Measurements from ENCODE around the gene KIAA1210. TPM values are rescaled to one million over a fixed set of nuclear protein-coding genes. Genes with fewer than 3 reads are reported as not detected.

Gene KIAA1210
- total and polyA plus RNA-seq, 4 donors = not detected

DNA sequence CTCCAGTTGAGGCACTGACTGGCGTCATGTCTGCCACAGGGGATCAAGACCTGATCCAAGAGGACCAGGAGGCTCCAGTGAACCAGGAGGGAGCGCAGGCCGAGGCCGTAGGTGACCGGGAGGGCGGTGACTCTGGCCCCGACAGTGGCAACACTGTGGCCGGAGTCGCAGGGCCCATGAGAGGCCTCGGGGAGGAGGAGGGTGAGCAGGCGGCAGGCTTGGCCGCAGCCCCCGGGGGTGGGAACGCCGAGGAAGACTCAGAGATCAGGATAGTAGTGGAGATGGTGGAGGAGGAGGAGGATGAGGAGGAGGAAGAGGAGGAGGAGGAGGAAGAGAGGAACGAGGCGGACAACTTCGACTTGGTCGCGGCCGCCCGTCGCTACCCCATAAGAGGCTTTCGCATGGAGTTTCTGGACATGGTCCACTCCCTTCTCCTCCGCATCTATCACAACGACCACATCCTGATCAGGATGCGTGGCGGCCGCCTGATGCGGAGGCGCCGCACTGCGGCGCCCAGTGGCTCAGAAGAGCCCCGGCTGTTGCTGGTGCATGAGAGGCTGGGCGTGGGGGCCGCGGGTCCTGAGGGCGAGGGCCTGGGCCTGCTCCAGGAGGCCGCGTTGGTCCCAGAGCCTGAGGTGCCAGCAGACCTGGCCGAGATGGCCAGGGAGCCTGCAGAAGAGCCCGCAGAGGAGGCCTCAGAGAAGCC lies 54.3 kb downstream of the KIAA1210 start:
- Histone ChIP-seq H3K36me3 (ENCODE audit: control insufficient read depth in 4 of 4, insufficient read depth in 3 of 4, low read depth in 1 of 4, low read length in 3 of 4) (no peaks in the 10 kb centered on the region), H3K4me1 (ENCODE audit: control insufficient read depth in 4 of 4, insufficient read depth in 4 of 4, low read length in 3 of 4) (no peaks in the 10 kb centered on the region), H3K9ac (ENCODE audit: low read depth in 1 of 2, low read length in 2 of 2) (no peak overlapping the region), H3K4me3 (ENCODE audit: low read depth in 1 of 3, low read length in 3 of 3) (no peak overlapping the region), H3K9me3 (ENCODE audit: control insufficient read depth in 4 of 4, low read length in 3 of 4) (no peaks in the 10 kb centered on the region), H3K27me3 (ENCODE audit: control insufficient read depth in 4 of 4, insufficient read depth in 4 of 4, low read length in 3 of 4) (peaks cover 0 to 2% (median 0%) of the 10 kb centered on the region in 4 donors), H3K27ac (ENCODE audit: low read depth in 1 of 2, low read length in 2 of 2) (no peak overlapping the region)
- no peak for TF ChIP-seq GABPA (IDR thresholded peaks at IDR 0.05 in 1 of 2, conservative IDR thresholded peaks at IDR 0.05 in 1 of 2)
- no peak for TF ChIP-seq YY1 (IDR thresholded peaks at IDR 0.05)
- no peak for TF ChIP-seq NR2F2 (IDR thresholded peaks at IDR 0.05)
- TF ChIP-seq HNF4G (IDR thresholded peaks at IDR 0.05) = no peak
- no peak for TF ChIP-seq RAD21 (IDR thresholded peaks at IDR 0.05)
- TF ChIP-seq, protein P1, sequence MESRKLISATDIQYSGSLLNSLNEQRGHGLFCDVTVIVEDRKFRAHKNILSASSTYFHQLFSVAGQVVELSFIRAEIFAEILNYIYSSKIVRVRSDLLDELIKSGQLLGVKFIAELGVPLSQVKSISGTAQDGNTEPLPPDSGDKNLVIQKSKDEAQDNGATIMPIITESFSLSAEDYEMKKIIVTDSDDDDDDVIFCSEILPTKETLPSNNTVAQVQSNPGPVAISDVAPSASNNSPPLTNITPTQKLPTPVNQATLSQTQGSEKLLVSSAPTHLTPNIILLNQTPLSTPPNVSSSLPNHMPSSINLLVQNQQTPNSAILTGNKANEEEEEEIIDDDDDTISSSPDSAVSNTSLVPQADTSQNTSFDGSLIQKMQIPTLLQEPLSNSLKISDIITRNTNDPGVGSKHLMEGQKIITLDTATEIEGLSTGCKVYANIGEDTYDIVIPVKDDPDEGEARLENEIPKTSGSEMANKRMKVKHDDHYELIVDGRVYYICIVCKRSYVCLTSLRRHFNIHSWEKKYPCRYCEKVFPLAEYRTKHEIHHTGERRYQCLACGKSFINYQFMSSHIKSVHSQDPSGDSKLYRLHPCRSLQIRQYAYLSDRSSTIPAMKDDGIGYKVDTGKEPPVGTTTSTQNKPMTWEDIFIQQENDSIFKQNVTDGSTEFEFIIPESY (IDR thresholded peaks at IDR 0.05) = no peak
- TF ChIP-seq FOXA2 (IDR thresholded peaks at IDR 0.05) = no peak
- no peak for TF ChIP-seq RXRA (IDR thresholded peaks at IDR 0.05)
- TF ChIP-seq TAF1 (conservative IDR thresholded peaks at IDR 0.05) = no peak
- no peak for TF ChIP-seq HNF4A (conservative IDR thresholded peaks at IDR 0.05)
- TF ChIP-seq, protein P2, sequence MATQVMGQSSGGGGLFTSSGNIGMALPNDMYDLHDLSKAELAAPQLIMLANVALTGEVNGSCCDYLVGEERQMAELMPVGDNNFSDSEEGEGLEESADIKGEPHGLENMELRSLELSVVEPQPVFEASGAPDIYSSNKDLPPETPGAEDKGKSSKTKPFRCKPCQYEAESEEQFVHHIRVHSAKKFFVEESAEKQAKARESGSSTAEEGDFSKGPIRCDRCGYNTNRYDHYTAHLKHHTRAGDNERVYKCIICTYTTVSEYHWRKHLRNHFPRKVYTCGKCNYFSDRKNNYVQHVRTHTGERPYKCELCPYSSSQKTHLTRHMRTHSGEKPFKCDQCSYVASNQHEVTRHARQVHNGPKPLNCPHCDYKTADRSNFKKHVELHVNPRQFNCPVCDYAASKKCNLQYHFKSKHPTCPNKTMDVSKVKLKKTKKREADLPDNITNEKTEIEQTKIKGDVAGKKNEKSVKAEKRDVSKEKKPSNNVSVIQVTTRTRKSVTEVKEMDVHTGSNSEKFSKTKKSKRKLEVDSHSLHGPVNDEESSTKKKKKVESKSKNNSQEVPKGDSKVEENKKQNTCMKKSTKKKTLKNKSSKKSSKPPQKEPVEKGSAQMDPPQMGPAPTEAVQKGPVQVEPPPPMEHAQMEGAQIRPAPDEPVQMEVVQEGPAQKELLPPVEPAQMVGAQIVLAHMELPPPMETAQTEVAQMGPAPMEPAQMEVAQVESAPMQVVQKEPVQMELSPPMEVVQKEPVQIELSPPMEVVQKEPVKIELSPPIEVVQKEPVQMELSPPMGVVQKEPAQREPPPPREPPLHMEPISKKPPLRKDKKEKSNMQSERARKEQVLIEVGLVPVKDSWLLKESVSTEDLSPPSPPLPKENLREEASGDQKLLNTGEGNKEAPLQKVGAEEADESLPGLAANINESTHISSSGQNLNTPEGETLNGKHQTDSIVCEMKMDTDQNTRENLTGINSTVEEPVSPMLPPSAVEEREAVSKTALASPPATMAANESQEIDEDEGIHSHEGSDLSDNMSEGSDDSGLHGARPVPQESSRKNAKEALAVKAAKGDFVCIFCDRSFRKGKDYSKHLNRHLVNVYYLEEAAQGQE (IDR thresholded peaks at IDR 0.05) = no peak
- TF ChIP-seq EGR1 (IDR thresholded peaks at IDR 0.05; ENCODE audit: low read depth in 2 of 2) = no peak
- TF ChIP-seq, protein P3, sequence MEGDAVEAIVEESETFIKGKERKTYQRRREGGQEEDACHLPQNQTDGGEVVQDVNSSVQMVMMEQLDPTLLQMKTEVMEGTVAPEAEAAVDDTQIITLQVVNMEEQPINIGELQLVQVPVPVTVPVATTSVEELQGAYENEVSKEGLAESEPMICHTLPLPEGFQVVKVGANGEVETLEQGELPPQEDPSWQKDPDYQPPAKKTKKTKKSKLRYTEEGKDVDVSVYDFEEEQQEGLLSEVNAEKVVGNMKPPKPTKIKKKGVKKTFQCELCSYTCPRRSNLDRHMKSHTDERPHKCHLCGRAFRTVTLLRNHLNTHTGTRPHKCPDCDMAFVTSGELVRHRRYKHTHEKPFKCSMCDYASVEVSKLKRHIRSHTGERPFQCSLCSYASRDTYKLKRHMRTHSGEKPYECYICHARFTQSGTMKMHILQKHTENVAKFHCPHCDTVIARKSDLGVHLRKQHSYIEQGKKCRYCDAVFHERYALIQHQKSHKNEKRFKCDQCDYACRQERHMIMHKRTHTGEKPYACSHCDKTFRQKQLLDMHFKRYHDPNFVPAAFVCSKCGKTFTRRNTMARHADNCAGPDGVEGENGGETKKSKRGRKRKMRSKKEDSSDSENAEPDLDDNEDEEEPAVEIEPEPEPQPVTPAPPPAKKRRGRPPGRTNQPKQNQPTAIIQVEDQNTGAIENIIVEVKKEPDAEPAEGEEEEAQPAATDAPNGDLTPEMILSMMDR (IDR thresholded peaks at IDR 0.05; ENCODE audit: low read depth, low read length, missing input control) = no peak
- TF ChIP-seq, protein P4, sequence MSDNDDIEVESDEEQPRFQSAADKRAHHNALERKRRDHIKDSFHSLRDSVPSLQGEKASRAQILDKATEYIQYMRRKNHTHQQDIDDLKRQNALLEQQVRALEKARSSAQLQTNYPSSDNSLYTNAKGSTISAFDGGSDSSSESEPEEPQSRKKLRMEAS (IDR thresholded peaks at IDR 0.05) = no peak
- TF ChIP-seq JUND (IDR thresholded peaks at IDR 0.05) = no peak
- TF ChIP-seq, protein P5, sequence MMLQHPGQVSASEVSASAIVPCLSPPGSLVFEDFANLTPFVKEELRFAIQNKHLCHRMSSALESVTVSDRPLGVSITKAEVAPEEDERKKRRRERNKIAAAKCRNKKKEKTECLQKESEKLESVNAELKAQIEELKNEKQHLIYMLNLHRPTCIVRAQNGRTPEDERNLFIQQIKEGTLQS (IDR thresholded peaks at IDR 0.05) = no peak
- WGBS = 97% methylated on average over 43 of the region's 43 CpGs
- DNase-seq (ENCODE audit: low spot score) = no peak
